ENCODE measurements around the gene TBCK.

DNA sequence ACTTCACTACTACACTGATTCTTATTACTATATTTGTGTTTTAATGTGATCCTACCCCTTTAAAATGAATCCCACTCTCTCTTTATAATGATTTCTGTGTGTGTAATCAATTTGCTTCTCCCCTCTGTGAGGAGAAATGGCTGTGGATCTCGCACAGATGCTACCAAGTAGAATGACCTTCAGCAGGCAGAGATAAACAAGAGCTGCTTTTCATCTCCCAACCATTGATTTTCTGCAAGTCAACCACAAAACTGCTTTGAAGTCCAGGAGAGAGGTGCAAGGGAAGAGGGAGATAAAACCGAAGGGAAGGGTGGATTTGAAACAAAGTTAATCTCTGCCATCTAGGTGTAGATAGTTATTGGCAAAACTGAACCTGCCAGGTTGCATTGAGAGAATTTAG is 279.2 kb downstream of the TBCK start:
- TF ChIP-seq, protein P1, sequence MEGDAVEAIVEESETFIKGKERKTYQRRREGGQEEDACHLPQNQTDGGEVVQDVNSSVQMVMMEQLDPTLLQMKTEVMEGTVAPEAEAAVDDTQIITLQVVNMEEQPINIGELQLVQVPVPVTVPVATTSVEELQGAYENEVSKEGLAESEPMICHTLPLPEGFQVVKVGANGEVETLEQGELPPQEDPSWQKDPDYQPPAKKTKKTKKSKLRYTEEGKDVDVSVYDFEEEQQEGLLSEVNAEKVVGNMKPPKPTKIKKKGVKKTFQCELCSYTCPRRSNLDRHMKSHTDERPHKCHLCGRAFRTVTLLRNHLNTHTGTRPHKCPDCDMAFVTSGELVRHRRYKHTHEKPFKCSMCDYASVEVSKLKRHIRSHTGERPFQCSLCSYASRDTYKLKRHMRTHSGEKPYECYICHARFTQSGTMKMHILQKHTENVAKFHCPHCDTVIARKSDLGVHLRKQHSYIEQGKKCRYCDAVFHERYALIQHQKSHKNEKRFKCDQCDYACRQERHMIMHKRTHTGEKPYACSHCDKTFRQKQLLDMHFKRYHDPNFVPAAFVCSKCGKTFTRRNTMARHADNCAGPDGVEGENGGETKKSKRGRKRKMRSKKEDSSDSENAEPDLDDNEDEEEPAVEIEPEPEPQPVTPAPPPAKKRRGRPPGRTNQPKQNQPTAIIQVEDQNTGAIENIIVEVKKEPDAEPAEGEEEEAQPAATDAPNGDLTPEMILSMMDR (conservative IDR thresholded peaks at IDR 0.05; ENCODE audit: low read depth, low read length), result no peak
- TF ChIP-seq EZH2phosphoT487 (IDR thresholded peaks at IDR 0.05; ENCODE audit: borderline replicate concordance, low read length), result no peak
- TF ChIP-seq EZH2 (IDR thresholded peaks at IDR 0.05; ENCODE audit: low read length, unreplicated experiment), result no peak

All from PC-3 (cell line).